HepG2 (cell line): ENCODE measurements around the gene FAM228B. TPM values are rescaled to one million over a fixed set of nuclear protein-coding genes. Genes with fewer than 3 reads are reported as not detected.

Source experiments
- ATAC-seq: fragments of 200-7000 bp; cut with Tn5 transposase; 3 replicates; pipeline ENCODE4 v1.9.1; 2020; ENCODE audit warnings: mild to moderate bottlenecking, moderate library complexity
- BruUV-seq: library from RNA; stranded (reverse); fragments of 400-500 nt; replicated peaks from 2 replicates; lab custom pipeline; 2021; lab: Mats Ljungman, UMichigan
- CTCF ChIA-PET: fragments of 300-600 bp; formaldehyde crosslinking; extraction: SDS; loops from one replicate; lab custom pipeline; 2021; ENCODE audit warnings: low total read pairs, inconsistent platforms, low intra/inter-chr PET ratio; lab: Yijun Ruan, JAX
- POLR2A ChIA-PET: fragments of 350-600 bp; sonication (Branson Sonifier 250); formaldehyde crosslinking; loops from one replicate; lab custom pipeline; 2020; ENCODE audit warnings: antibody characterized with exemption, inconsistent platforms; lab: Yijun Ruan, JAX
- DNase-seq: peaks from one replicate; pipeline ENCODE4 v3.0.0-alpha.2; 2015; ENCODE audit warnings: low spot score
- FAIRE-seq: peaks from 3 replicates; lab custom pipeline; 2011; peaks lifted over from hg19 to GRCh38; lab: Jason Lieb, UNC
- H2AFZ ChIP-seq: one replicate; pipeline ENCODE4 v1.6.1; 2011; ENCODE audit warnings: low read length, inconsistent platforms
- H3K27ac ChIP-seq: fragments of 300-600 bp; 3 replicates; pipeline ENCODE4 v1.8.0; 2011; ENCODE audit warnings: mixed run types, mild to moderate bottlenecking, mixed read lengths, low read length, inconsistent platforms; ENCODE audit not compliant: insufficient read depth; ENCODE audit errors: extremely low read length
- H3K27me3 ChIP-seq, 2 experiments: fragments of 200-600 bp in 1 of 2; 2 replicates in 1 of 2; 3 replicates in 1 of 2; pipeline versions ENCODE4 v1.6.0 to v1.8.0; 2011; ENCODE audit warnings: low read length in 2 of 2, mild to moderate bottlenecking in 2 of 2, moderate library complexity in 2 of 2, inconsistent platforms in 1 of 2; ENCODE audit not compliant: insufficient read depth in 2 of 2, control insufficient read depth in 1 of 2
- H3K36me3 ChIP-seq, 2 experiments: fragments of 200-600 bp in 1 of 2; replicated peaks in 1 of 2; 2 replicates in 1 of 2; 3 replicates in 1 of 2; pipeline versions ENCODE4 v1.5.1 to v1.8.0; 2011; ENCODE audit warnings: low read length in 2 of 2, inconsistent platforms in 1 of 2; ENCODE audit not compliant: insufficient read depth in 2 of 2, control insufficient read depth in 1 of 2
- H3K4me1 ChIP-seq: 2 replicates; pipeline ENCODE4 v1.5.1; 2012; ENCODE audit warnings: low read length, inconsistent platforms; ENCODE audit not compliant: insufficient read depth
- H3K4me2 ChIP-seq: 2 replicates; pipeline ENCODE4 v1.6.0; 2011; ENCODE audit warnings: low read depth, low read length, inconsistent platforms
- H3K4me3 ChIP-seq, 3 experiments: fragments of 200-600 bp in 1 of 3; sonication (generic), shearing (Covaris generic) in 1 of 3; replicated peaks in 1 of 3; 2 replicates each; pipeline ENCODE4 v1.5.1; 2011 to 2016; ENCODE audit warnings: low read length in 3 of 3, inconsistent platforms in 2 of 3, low read depth in 2 of 3, mild to moderate bottlenecking in 2 of 3, control low read depth in 1 of 3, mixed read lengths in 1 of 3; ENCODE audit not compliant: insufficient read depth in 1 of 3
- H3K79me2 ChIP-seq: one replicate; pipeline ENCODE4 v1.6.1; 2011; ENCODE audit warnings: low read length, inconsistent platforms; ENCODE audit not compliant: insufficient read depth
- H3K9ac ChIP-seq: 2 replicates; pipeline ENCODE4 v1.6.0; 2011; ENCODE audit warnings: mild to moderate bottlenecking, low read depth, low read length, inconsistent platforms; ENCODE audit not compliant: insufficient read depth
- H3K9me3 ChIP-seq: 2 replicates; pipeline ENCODE4 v1.5.1; 2012; ENCODE audit warnings: mild to moderate bottlenecking, low read length
- H4K20me1 ChIP-seq: 2 replicates; pipeline ENCODE4 v1.6.0; 2011; ENCODE audit warnings: inconsistent platforms, mild to moderate bottlenecking, low read length, moderate library complexity; ENCODE audit not compliant: insufficient read depth
- ATF2 ChIP-seq: sonication (generic); formaldehyde crosslinking; IDR thresholded peaks from 2 replicates; pipeline ENCODE4 v1.4.0; 2020; ENCODE audit warnings: missing genetic modification reagents
- BRD4 ChIP-seq: sonication (generic); formaldehyde crosslinking; IDR thresholded peaks from 2 replicates; pipeline ENCODE4 v1.4.0; 2020; ENCODE audit warnings: missing genetic modification reagents
- EED ChIP-seq: sonication (generic); formaldehyde crosslinking; IDR thresholded peaks from 2 replicates; pipeline ENCODE4 v1.5.0; 2020; ENCODE audit warnings: mild to moderate bottlenecking, missing genetic modification reagents
- ERF ChIP-seq: IDR thresholded peaks from 2 replicates; pipeline ENCODE4 v1.6.1; 2018; ENCODE audit warnings: missing biosample characterization, missing genetic modification reagents
- FOSL2 ChIP-seq: sonication (generic); formaldehyde crosslinking; IDR thresholded peaks from 2 replicates; pipeline ENCODE4 v1.4.0; 2020; ENCODE audit warnings: missing genetic modification reagents
- GATAD2A ChIP-seq: IDR thresholded peaks from 2 replicates; pipeline ENCODE4 v1.6.1; 2016
- HNRNPLL ChIP-seq: fragments of 200-400 bp; formaldehyde crosslinking; IDR thresholded peaks from 2 replicates; pipeline ENCODE4 v1.6.1; 2017; ENCODE audit warnings: mild to moderate bottlenecking, low read depth, low read length; ENCODE audit not compliant: poor library complexity, severe bottlenecking
- KMT2B ChIP-seq: IDR thresholded peaks from 2 replicates; pipeline ENCODE4 v1.6.1; 2016; ENCODE audit warnings: missing genetic modification reagents, missing compliant biosample characterization
- MED13 ChIP-seq: sonication (generic); formaldehyde crosslinking; IDR thresholded peaks from 2 replicates; pipeline ENCODE4 v1.5.0; 2020; ENCODE audit warnings: missing genetic modification reagents
- MTA3 ChIP-seq: sonication (generic); formaldehyde crosslinking; IDR thresholded peaks from 2 replicates; pipeline ENCODE4 v1.4.0; 2020; ENCODE audit warnings: missing genetic modification reagents
- SAFB2 ChIP-seq: sonication (generic); formaldehyde crosslinking; IDR thresholded peaks from 2 replicates; pipeline ENCODE4 v1.5.1; 2020; ENCODE audit warnings: missing genetic modification reagents, low read depth, mild to moderate bottlenecking, borderline replicate concordance
- SALL1 ChIP-seq: sonication (generic); formaldehyde crosslinking; IDR thresholded peaks from 2 replicates; pipeline ENCODE4 v1.8.0; 2022; ENCODE audit warnings: mild to moderate bottlenecking, missing genetic modification reagents
- TEAD3 ChIP-seq: optimal IDR thresholded peaks from 2 replicates; pipeline ENCODE3; 2016; ENCODE audit warnings: borderline replicate concordance
- ZFP36L1 ChIP-seq: sonication (generic); formaldehyde crosslinking; IDR thresholded peaks from 2 replicates; pipeline ENCODE4 v1.8.0; 2022; ENCODE audit warnings: mild to moderate bottlenecking, missing genetic modification reagents, moderate library complexity
- ZFP37 ChIP-seq: sonication (generic); formaldehyde crosslinking; IDR thresholded peaks from 2 replicates; pipeline ENCODE4 v1.4.0; 2020; ENCODE audit warnings: missing genetic modification reagents, borderline replicate concordance
- ZNF143 ChIP-seq: sonication (generic); formaldehyde crosslinking; IDR thresholded peaks from 2 replicates; pipeline ENCODE4 v1.4.0; 2020; ENCODE audit warnings: missing genetic modification reagents
- ZNF263 ChIP-seq: sonication (generic); formaldehyde crosslinking; IDR thresholded peaks from 2 replicates; pipeline ENCODE4 v1.4.0; 2020; ENCODE audit warnings: missing genetic modification reagents
- ZNF275 ChIP-seq: sonication (generic); formaldehyde crosslinking; IDR thresholded peaks from 2 replicates; pipeline ENCODE4 v1.8.0; 2022; ENCODE audit warnings: missing genetic modification reagents, mild to moderate bottlenecking, inconsistent platforms, borderline replicate concordance
- ZNF446 ChIP-seq: sonication (generic); formaldehyde crosslinking; IDR thresholded peaks from 2 replicates; pipeline ENCODE4 v1.5.0; 2020; ENCODE audit warnings: mild to moderate bottlenecking, missing genetic modification reagents
- ZNF513 ChIP-seq: sonication (generic); formaldehyde crosslinking; conservative IDR thresholded peaks from 2 replicates; pipeline ENCODE4 v1.5.0; 2020; ENCODE audit warnings: missing genetic modification reagents
- WGBS: methylation state at CpG from one replicate; pipeline ENCODE4 v1.1.6; 2017; ENCODE audit warnings: low lambda C conversion rate; 5-methylcytosine and 5-hydroxymethylcytosine counted together
- in situ Hi-C: cut with HindIII; loops from 2 replicates; pipeline ENCODE4 v1.10.0; 2017; ENCODE audit warnings: low pct_unique_long_range_greater_than_20kb; ENCODE audit not compliant: extremely low pct_ligation_motif_present
- intact Hi-C: fragments of 100-400 bp; cut with micrococcal nuclease; formaldehyde crosslinking; loops from one replicate; pipeline ENCODE4 v1.10.0; 2022; ENCODE audit not compliant: unreplicated experiment
- polyA plus RNA-seq, 8 experiments: library from polyadenylated mRNA; depleted of rRNA in 3 of 8; stranded (reverse) in 7 of 8; unstranded in 1 of 8; fragments of >200 nt; fragmentation: Illumina TruSeq in 4 of 8; extraction: Trizol in 4 of 8; gene quantifications; 2 replicates each; pipeline versions ENCODE4 v1.2.1 to v1.2.3, GENCODE V29; 2011 to 2016; ENCODE audit warnings: low read depth in 4 of 8, missing spikeins in 1 of 8, mixed read lengths in 1 of 8; ENCODE audit not compliant: insufficient read depth in 1 of 8
- total RNA-seq, 5 experiments: library from RNA; depleted of rRNA; stranded (reverse); fragments of >200 nt; fragmentation: Illumina TruSeq; extraction: Trizol; gene quantifications; 2 replicates each; pipeline ENCODE4 v1.2.3, GENCODE V29; 2016; ENCODE audit warnings: low read depth in 1 of 5

The FAM228B gene
- total and polyA plus RNA-seq, 2 of the 13 experiments (the other 11 are each of a cell fraction or from before 2014, with no cell fraction given): 0.79 to 1.1 TPM

- peak; percentile 98 for ATAC-seq
- WGBS: 44% methylated on average over 4 of the region's 8 CpGs
- Histone ChIP-seq H3K9ac (no peak overlapping the region), H3K9me3 (no peaks in the 10 kb centered on the region), H3K4me3 (no peak overlapping the region), H3K36me3 (no peaks in the 10 kb centered on the region), H3K27me3 (peaks cover 2 to 21% of the 10 kb centered on the region in 2 experiments; a peak in 3 of 5 replicates), H3K4me2 (peak overlapping the region; percentile 22; the same call in 1 of the 2 replicates), H2AFZ (no peak overlapping the region), H3K79me2 (no peaks in the 10 kb centered on the region), H3K4me1 (no peaks in the 10 kb centered on the region), H4K20me1 (no peaks in the 10 kb centered on the region), H3K27ac (no peak overlapping the region)
- BruUV-seq: no TSS peak
- CTCF ChIA-PET: interaction anchor here (0.7 to 4.9 kb wide), 12 partner anchors 9 to 339 kb away, joined by 3 to 71 read pairs (median 8); partner anchors contain the start of genes ATAD2B, FAM228B, SF3B6 and TP53I3
- intact Hi-C loops (loop anchor here (1.0 to 2.0 kb wide), 4 partner anchors 80 to 340 kb away; partner anchors contain the start of genes ATAD2B and TP53I3), in situ Hi-C loops (loop anchor here (10.0 kb wide), 3 partner anchors 80 to 340 kb away; partner anchors contain the start of gene TP53I3)
- peak; percentile 41 for DNase-seq
- FAIRE-seq: peak; percentile 87
- POLR2A ChIA-PET: interaction anchor here (2.1 kb wide), 1 partner anchor 80 kb away, joined by 11 read pairs; the partner anchor contains the start of gene TP53I3
- TF ChIP-seq SALL1 (CRISPR knock-in tag) (peak; percentile 66; the same call in 1 of the 2 replicates), BRD4 (no peak), ZNF275 (no peak), MTA3 (CRISPR knock-in tag) (no peak), ZNF143 (CRISPR knock-in tag) (no peak), HNRNPLL (no peak), EED (no peak), ERF (CRISPR knock-in tag) (peak; percentile 67; the same call in 1 of the 2 replicates), KMT2B (CRISPR knock-in tag) (no peak), ATF2 (CRISPR knock-in tag) (0 out of 2 replicates have a peak, but pooled peaks have one; percentile 49), FOSL2 (CRISPR knock-in tag) (peak; percentile 26; the same call in 1 of the 2 replicates), ZFP36L1 (no peak), MED13 (CRISPR knock-in tag) (no peak), ZNF446 (CRISPR knock-in tag) (no peak), TEAD3 (peak; percentile 9), SAFB2 (CRISPR knock-in tag) (no peak), GATAD2A (peak; percentile 49; the same call in 1 of the 2 replicates), ZNF263 (CRISPR knock-in tag) (0 out of 2 replicates have a peak, but pooled peaks have one; percentile 21), ZFP37 (CRISPR knock-in tag) (peak; percentile 33; the same call in 1 of the 2 replicates), ZNF513 (CRISPR knock-in tag) (no peak)
Measured at GRCh38 chr2:24164416-24164973, 41.2 kb downstream of the FAM228B start.
